ENCODE measurements around the gene ITGA6.

ITGA6 gene

DNA sequence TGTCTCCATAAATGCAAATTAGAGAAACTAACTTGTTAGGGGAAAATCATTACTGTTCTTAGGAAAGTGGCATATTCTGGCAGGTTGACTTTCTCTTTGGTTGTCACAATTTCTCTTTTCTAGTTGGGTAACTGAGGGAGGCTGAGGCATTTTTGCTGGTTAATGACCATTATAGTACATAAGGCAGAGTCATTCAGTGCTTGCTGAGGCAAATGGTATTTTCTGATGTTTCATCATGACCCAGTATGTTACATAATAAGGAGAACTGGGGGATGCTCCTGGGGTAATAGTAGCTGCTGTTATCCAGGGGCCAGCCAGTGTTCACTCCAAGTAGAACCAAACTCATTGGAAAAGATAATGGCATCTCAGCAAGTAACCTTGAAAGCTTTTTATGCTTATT is 62.3 kb downstream of the ITGA6 start:
- no peaks in the 10 kb centered on the region for H3K27me3 ChIP-seq (ENCODE audit: control insufficient read depth, insufficient read depth, low read length)
- H3K9ac ChIP-seq (ENCODE audit: low read depth, low read length), result no peak overlapping the region
- H3K9me3 ChIP-seq (ENCODE audit: control insufficient read depth, insufficient read depth, low read length), result no peaks in the 10 kb centered on the region
- no peaks in the 10 kb centered on the region for H3K4me1 ChIP-seq (ENCODE audit: control insufficient read depth, insufficient read depth, low read length)
- peaks cover 98% of the 10 kb centered on the region for H3K36me3 ChIP-seq (ENCODE audit: control insufficient read depth, insufficient read depth, low read length)
- no peak overlapping the region for H3K4me3 ChIP-seq (ENCODE audit: low read depth, low read length)
- no peak overlapping the region for H3K27ac ChIP-seq (ENCODE audit: low read depth, low read length)

DNA sequence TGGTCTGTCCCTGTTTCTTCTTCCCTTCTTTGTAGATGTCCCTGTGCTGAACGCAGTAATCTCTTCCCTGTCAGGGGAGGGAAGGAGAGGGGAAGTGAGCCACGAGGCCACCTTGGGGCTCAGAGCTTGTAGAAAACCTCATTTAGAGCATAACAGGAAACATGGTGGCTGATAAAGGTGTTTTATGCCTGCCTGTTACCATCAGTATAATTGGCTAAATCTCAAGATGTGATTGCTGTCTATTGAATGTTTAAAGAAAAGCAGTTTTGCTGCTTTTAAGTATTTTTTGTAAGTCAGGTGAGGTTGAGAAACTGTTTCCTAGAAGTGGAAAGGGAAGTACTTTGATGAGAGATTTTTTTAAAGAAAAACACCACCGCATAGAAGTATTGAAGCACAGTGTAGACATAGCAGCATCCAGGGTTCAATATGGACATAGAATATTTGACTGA is 68.8 kb downstream of the ITGA6 start:
- H3K27ac ChIP-seq (ENCODE audit: low read depth, low read length), result no peak overlapping the region
- H3K27me3 ChIP-seq (ENCODE audit: control insufficient read depth, insufficient read depth, low read length), result no peaks in the 10 kb centered on the region
- no peak overlapping the region for H3K4me3 ChIP-seq (ENCODE audit: low read depth, low read length)
- H3K4me1 ChIP-seq (ENCODE audit: control insufficient read depth, insufficient read depth, low read length), result no peaks in the 10 kb centered on the region
- H3K36me3 ChIP-seq (ENCODE audit: control insufficient read depth, insufficient read depth, low read length), result peaks cover 97% of the 10 kb centered on the region
- H3K9ac ChIP-seq (ENCODE audit: low read depth, low read length), result no peak overlapping the region
- no peaks in the 10 kb centered on the region for H3K9me3 ChIP-seq (ENCODE audit: control insufficient read depth, insufficient read depth, low read length)

DNA sequence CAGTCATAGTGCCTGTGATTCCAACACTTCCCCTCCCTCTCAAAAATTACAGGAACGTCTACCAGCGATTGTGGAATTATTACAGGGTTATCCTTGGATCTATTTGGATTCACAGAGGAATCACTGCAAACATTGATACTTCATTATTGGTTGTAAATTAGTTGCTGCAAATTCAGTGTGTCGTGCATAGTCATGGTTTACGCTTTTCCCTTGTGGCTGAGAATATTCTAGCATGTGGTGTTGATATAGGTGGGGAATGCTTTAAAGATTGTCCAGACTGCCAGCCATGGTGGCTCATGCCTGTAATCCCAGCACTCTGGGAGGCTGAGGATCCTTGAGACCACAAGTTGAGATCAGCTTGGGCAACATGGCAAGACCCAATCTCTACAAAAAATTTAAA is 79.8 kb downstream of the ITGA6 start:
- Histone ChIP-seq H3K4me3 (ENCODE audit: low read depth, low read length) (no peak overlapping the region), H3K27ac (ENCODE audit: low read depth, low read length) (no peak overlapping the region), H3K36me3 (ENCODE audit: control insufficient read depth, insufficient read depth, low read length) (peaks cover 38% of the 10 kb centered on the region)

DNA sequence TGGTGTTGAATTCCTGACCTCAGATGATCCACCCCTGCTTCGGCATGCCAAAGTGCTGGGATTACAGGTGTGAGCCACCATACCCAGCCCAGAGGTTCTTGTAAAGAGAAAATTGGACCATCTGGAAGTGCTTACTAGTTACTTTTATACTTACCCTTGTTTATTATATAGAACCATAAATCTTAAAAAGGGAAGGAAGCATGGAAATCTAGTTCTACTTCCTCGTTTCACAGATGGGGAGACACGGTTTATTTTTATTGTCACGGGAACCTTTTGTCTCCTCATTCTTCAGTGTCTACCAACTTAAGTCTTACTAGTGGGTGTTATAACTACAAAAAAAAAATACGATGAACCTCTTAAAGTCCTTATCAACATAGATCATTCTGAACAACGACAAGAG is 82.7 kb downstream of the ITGA6 start:
- no peak overlapping the region for H3K9ac ChIP-seq (ENCODE audit: low read depth, low read length)
- H3K4me3 ChIP-seq (ENCODE audit: low read depth, low read length), result no peak overlapping the region
- no peaks in the 10 kb centered on the region for H3K27me3 ChIP-seq (ENCODE audit: control insufficient read depth, insufficient read depth, low read length)
- H3K9me3 ChIP-seq (ENCODE audit: control insufficient read depth, insufficient read depth, low read length), result peaks cover 29% of the 10 kb centered on the region
- peaks cover 9% of the 10 kb centered on the region for H3K36me3 ChIP-seq (ENCODE audit: control insufficient read depth, insufficient read depth, low read length)
- H3K27ac ChIP-seq (ENCODE audit: low read depth, low read length), result no peak overlapping the region
- H3K4me1 ChIP-seq (ENCODE audit: control insufficient read depth, insufficient read depth, low read length), result no peaks in the 10 kb centered on the region

More for the DNA sequence above, 79.8 kb downstream of the ITGA6 start:
- Histone ChIP-seq H3K4me1 (ENCODE audit: control insufficient read depth, insufficient read depth, low read length) (no peaks in the 10 kb centered on the region), H3K9ac (ENCODE audit: low read depth, low read length) (no peak overlapping the region), H3K9me3 (ENCODE audit: control insufficient read depth, insufficient read depth, low read length) (peaks cover 11% of the 10 kb centered on the region), H3K27me3 (ENCODE audit: control insufficient read depth, insufficient read depth, low read length) (no peaks in the 10 kb centered on the region)

DNA sequence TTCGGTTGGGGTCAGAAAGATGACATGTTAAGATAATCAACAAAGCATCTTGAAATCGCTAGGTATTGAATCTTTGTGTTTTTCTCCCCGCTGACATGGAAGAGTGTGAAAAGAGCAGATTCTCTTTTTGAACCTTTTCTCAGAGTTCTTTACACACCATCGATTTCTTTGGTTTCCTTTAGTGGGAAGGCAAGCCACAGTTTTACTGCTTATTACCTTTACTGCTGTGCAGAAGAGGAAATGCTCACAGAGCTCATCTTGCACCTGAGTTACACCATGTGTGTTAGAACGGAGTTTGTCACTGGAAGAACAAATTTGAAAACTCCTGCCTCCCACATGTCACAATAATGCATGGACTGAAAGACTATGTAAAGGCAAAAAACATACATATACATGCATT is 83.2 kb downstream of the ITGA6 start:
- H3K4me1 ChIP-seq (ENCODE audit: control insufficient read depth, insufficient read depth, low read length), result no peaks in the 10 kb centered on the region
- H3K27me3 ChIP-seq (ENCODE audit: control insufficient read depth, insufficient read depth, low read length), result no peaks in the 10 kb centered on the region
- no peak overlapping the region for H3K27ac ChIP-seq (ENCODE audit: low read depth, low read length)
- peaks cover 7% of the 10 kb centered on the region for H3K36me3 ChIP-seq (ENCODE audit: control insufficient read depth, insufficient read depth, low read length)
- peaks cover 29% of the 10 kb centered on the region for H3K9me3 ChIP-seq (ENCODE audit: control insufficient read depth, insufficient read depth, low read length)
- no peak overlapping the region for H3K9ac ChIP-seq (ENCODE audit: low read depth, low read length)
- H3K4me3 ChIP-seq (ENCODE audit: low read depth, low read length), result no peak overlapping the region

DNA sequence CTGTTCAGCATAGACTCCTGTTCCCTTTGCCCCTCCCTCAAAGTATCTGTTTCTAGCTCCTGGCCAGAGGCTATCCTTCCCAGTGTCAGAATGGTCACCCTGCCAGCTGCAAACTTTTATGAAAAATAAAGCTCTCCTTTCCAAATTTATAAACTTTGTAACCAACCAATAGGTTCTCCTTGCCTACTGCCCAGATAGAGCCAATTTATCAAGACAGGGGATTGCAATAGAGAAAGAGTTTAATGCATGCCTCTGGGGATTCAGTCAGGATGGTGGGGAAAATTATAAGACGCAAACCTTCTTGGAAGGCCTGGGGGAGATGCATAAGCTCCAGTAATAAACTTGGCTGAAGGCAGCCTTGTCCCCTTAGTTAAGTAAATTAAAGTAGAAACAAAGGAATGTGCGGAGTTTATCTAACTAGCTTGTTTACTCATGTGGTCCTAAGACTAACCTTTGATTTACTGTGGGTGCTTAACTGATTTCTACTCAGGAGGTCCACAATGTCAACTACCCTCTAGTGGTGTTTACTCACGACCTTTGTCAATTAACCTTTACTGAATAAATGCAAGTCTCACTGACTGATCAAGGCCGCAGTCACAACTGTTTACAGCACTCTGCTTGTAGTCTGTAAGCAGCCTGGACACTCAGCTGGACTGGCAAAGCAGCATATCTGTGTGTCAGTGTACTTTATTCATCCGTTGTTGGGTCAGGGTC is 85.6 kb downstream of the ITGA6 start:
- H3K27ac ChIP-seq (ENCODE audit: low read depth, low read length), result no peak overlapping the region
- H3K9me3 ChIP-seq (ENCODE audit: control insufficient read depth, insufficient read depth, low read length), result peaks cover 31% of the 10 kb centered on the region
- H3K4me1 ChIP-seq (ENCODE audit: control insufficient read depth, insufficient read depth, low read length), result no peaks in the 10 kb centered on the region
- H3K9ac ChIP-seq (ENCODE audit: low read depth, low read length), result no peak overlapping the region
- no peaks in the 10 kb centered on the region for H3K36me3 ChIP-seq (ENCODE audit: control insufficient read depth, insufficient read depth, low read length)
- no peak overlapping the region for H3K4me3 ChIP-seq (ENCODE audit: low read depth, low read length)
- no peaks in the 10 kb centered on the region for H3K27me3 ChIP-seq (ENCODE audit: control insufficient read depth, insufficient read depth, low read length)

DNA sequence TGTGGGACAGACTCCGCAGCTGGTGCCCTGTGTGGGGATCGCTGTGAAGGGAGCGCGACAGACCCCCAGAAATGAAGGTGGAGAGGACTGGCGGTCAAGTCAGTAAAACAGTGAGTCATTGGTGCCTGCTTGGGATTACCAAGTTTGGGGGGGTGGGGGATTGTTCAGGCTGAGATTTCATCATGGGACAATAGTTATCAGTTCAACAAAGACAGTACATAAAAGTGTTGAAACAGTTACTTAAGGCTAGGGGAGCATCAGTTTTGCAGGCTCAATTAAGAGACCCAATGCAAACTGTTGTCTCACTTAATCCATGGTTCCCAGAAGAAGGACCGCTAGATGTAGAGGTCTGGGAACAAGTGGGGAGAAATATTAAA is 86.1 kb downstream of the ITGA6 start:
- H3K9ac ChIP-seq (ENCODE audit: low read depth, low read length), result no peak overlapping the region

DNA sequence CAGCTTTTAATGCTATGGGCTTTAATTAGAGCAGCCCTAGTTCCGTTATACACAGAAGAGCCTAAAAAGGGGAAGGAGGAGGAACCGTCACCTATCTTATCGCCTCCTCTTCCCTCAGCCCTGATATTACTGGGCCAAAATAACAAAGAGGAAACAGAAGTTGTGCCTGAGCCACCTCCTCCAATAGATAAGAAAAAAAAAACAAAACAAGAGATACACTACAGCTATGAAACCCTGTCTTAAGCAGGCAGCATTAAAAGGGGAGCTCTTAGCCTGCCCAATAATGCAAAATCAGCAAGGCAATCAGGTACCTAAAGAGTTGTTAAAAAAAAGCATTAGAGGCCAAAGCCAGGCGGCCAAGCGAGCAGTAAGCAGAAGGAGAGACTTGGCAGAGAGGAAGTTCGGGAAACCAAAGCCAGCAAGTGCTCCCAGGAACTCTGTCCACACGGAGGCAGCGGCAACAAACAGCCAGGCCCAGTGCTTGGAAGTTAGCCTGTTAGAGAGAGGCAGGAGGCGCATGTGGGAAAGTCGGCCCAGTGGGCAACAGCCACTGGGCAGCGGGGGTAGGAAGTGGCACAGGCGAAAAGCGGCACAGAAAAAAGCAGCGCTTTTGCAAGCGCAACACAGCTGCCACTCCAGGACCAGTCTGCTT is 86.7 kb downstream of the ITGA6 start:
- Histone ChIP-seq H3K27ac (ENCODE audit: low read depth, low read length) (no peak overlapping the region), H3K4me3 (ENCODE audit: low read depth, low read length) (no peak overlapping the region), H3K36me3 (ENCODE audit: control insufficient read depth, insufficient read depth, low read length) (no peaks in the 10 kb centered on the region), H3K27me3 (ENCODE audit: control insufficient read depth, insufficient read depth, low read length) (no peaks in the 10 kb centered on the region), H3K4me1 (ENCODE audit: control insufficient read depth, insufficient read depth, low read length) (no peaks in the 10 kb centered on the region), H3K9ac (ENCODE audit: low read depth, low read length) (no peak overlapping the region), H3K9me3 (ENCODE audit: control insufficient read depth, insufficient read depth, low read length) (peaks cover 37% of the 10 kb centered on the region)

More for the DNA sequence above, 86.1 kb downstream of the ITGA6 start:
- peaks cover 34% of the 10 kb centered on the region for H3K9me3 ChIP-seq (ENCODE audit: control insufficient read depth, insufficient read depth, low read length)
- H3K27ac ChIP-seq (ENCODE audit: low read depth, low read length), result no peak overlapping the region
- no peak overlapping the region for H3K4me3 ChIP-seq (ENCODE audit: low read depth, low read length)
- H3K4me1 ChIP-seq (ENCODE audit: control insufficient read depth, insufficient read depth, low read length), result no peaks in the 10 kb centered on the region
- H3K36me3 ChIP-seq (ENCODE audit: control insufficient read depth, insufficient read depth, low read length), result no peaks in the 10 kb centered on the region
- no peaks in the 10 kb centered on the region for H3K27me3 ChIP-seq (ENCODE audit: control insufficient read depth, insufficient read depth, low read length)

DNA sequence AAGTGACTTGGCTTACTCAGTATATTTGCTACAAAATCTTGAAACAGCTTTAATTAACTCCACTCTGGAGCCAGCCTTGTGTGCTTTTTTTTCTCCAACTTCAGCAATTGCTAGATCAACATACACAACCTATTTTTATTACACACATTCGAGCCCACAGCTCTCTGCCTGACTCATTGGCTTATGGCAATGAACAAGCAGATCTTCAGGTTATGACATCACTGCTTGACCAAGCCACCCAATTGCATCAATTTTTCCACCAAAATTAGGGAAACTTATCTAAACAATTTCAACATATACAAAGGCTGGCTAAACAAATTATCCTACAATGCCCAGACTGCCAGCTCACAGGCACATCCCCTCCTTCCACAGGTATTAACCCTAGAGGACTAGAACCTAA is 88.9 kb downstream of the ITGA6 start:
- Histone ChIP-seq H3K4me3 (ENCODE audit: low read depth, low read length) (no peak overlapping the region), H3K27me3 (ENCODE audit: control insufficient read depth, insufficient read depth, low read length) (no peaks in the 10 kb centered on the region), H3K4me1 (ENCODE audit: control insufficient read depth, insufficient read depth, low read length) (no peaks in the 10 kb centered on the region), H3K9ac (ENCODE audit: low read depth, low read length) (no peak overlapping the region), H3K36me3 (ENCODE audit: control insufficient read depth, insufficient read depth, low read length) (no peaks in the 10 kb centered on the region), H3K27ac (ENCODE audit: low read depth, low read length) (no peak overlapping the region), H3K9me3 (ENCODE audit: control insufficient read depth, insufficient read depth, low read length) (peaks cover 56% of the 10 kb centered on the region)

DNA sequence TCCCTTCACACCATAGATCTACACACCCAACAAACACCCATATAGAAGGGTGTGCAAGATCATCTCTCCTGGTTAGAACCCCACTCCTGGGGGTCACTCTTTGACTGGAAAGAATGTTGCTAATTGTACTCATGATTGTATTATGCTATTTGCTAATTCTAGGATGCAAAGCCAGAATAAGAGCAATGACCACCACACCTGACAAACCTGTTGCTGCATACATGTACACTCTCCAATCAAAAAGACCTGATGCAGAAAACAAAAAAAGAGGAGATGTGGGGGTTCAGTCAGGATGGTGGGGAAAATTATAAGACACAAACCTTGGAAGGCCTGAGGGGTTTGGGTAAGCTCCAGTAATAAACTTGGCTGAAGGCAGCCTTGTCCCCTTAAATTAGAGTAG is 91.6 kb downstream of the ITGA6 start:
- Histone ChIP-seq H3K36me3 (ENCODE audit: control insufficient read depth, insufficient read depth, low read length) (no peaks in the 10 kb centered on the region), H3K9ac (ENCODE audit: low read depth, low read length) (no peak overlapping the region), H3K27me3 (ENCODE audit: control insufficient read depth, insufficient read depth, low read length) (no peaks in the 10 kb centered on the region), H3K27ac (ENCODE audit: low read depth, low read length) (no peak overlapping the region), H3K4me3 (ENCODE audit: low read depth, low read length) (no peak overlapping the region), H3K4me1 (ENCODE audit: control insufficient read depth, insufficient read depth, low read length) (no peaks in the 10 kb centered on the region), H3K9me3 (ENCODE audit: control insufficient read depth, insufficient read depth, low read length) (peaks cover 37% of the 10 kb centered on the region)

DNA sequence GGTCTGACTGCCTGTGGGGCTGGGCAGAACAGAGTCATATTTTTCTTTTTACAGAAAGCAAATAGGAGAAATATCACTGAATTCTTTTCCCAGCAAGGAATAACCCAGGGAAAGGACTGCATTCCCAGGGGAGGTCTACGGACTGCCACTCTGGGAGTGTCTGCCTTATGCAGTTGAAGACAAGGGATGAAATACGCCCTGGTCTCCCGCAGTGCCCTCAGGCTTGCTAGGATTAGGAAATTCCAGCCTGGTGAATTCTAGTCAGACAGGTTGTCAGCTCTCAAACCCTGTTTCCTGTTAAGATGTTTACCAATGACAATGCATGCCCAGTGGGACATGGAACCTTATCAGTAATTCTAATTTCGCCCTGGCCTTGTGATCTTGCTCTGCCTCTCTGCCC is 98.2 kb downstream of the ITGA6 start:
- no peaks in the 10 kb centered on the region for H3K36me3 ChIP-seq (ENCODE audit: control insufficient read depth, insufficient read depth, low read length)
- H3K9ac ChIP-seq (ENCODE audit: low read depth, low read length), result no peak overlapping the region
- no peak overlapping the region for H3K27ac ChIP-seq (ENCODE audit: low read depth, low read length)
- no peaks in the 10 kb centered on the region for H3K4me1 ChIP-seq (ENCODE audit: control insufficient read depth, insufficient read depth, low read length)
- H3K27me3 ChIP-seq (ENCODE audit: control insufficient read depth, insufficient read depth, low read length), result no peaks in the 10 kb centered on the region
- H3K4me3 ChIP-seq (ENCODE audit: low read depth, low read length), result no peak overlapping the region
- peaks cover 49% of the 10 kb centered on the region for H3K9me3 ChIP-seq (ENCODE audit: control insufficient read depth, insufficient read depth, low read length)
